ENCODE data around the gene BRD3OS.

Gene BRD3OS

GRCh38 chr9:134024828-134025605, at the start of gene BRD3OS:
TSS of gene BRD3OS (plus strand) at chr9:134025481. CDS start at chr9:134026748, 1,267 bp downstream.
- DNase-seq (ENCODE audit: extremely low spot score): peak; percentile 96
- CTCF ChIA-PET: interaction anchor here (1.2 to 3.5 kb wide), 4 partner anchors 15 to 137 kb away, joined by 3 to 19 read pairs (median 4); no protein-coding TSS in a partner anchor
- POLR2A ChIA-PET: interaction anchor here (0.6 to 0.9 kb wide), 7 partner anchors 59 to 1033 kb away, joined by 3 to 12 read pairs (median 5); no protein-coding TSS in a partner anchor
- TF ChIP-seq CTCF (IDR thresholded peaks at IDR 0.05; ENCODE audit: control extremely low read depth, extremely low read depth, low read depth, missing control alignments): no peak

GRCh38 chr9:133975511-133975910, 49.8 kb upstream of the BRD3OS start:
- POLR2A ChIA-PET: no interaction called here
- TF ChIP-seq CTCF (IDR thresholded peaks at IDR 0.05; ENCODE audit: control extremely low read depth, extremely low read depth, low read depth, missing control alignments): no peak
- DNase-seq (ENCODE audit: extremely low spot score): no peak
- CTCF ChIA-PET: interaction anchor here (0.8 to 5.3 kb wide), 5 partner anchors 13 to 183 kb away, joined by 3 to 25 read pairs (median 3); no protein-coding TSS in a partner anchor

- POLR2A ChIA-PET: no interaction called here
- DNase-seq (ENCODE audit: extremely low spot score): no peak
- no peak for TF ChIP-seq CTCF (IDR thresholded peaks at IDR 0.05; ENCODE audit: control extremely low read depth, extremely low read depth, low read depth, missing control alignments)
Observed at GRCh38 chr9:133976191-133976861, 49.0 kb upstream of the BRD3OS start.

GRCh38 chr9:133976887-133977286, 48.4 kb upstream of the BRD3OS start:
- ChIA-PET CTCF (interaction anchor here (1.1 to 5.3 kb wide), 4 partner anchors 11 to 195 kb away, joined by 3 to 25 read pairs (median 4); no protein-coding TSS in a partner anchor), POLR2A (no interaction called here)
- DNase-seq (ENCODE audit: extremely low spot score): no peak
- TF ChIP-seq CTCF (IDR thresholded peaks at IDR 0.05; ENCODE audit: control extremely low read depth, extremely low read depth, low read depth, missing control alignments): no peak

More at GRCh38 chr9:133976191-133976861, 49.0 kb upstream of the BRD3OS start:
- CTCF ChIA-PET: interaction anchor here (1.0 to 5.3 kb wide), 5 partner anchors 11 to 194 kb away, joined by 3 to 25 read pairs (median 3); no protein-coding TSS in a partner anchor

- ChIA-PET CTCF (interaction anchor here (1.1 to 5.3 kb wide), 4 partner anchors 10 to 195 kb away, joined by 3 to 25 read pairs (median 4); no protein-coding TSS in a partner anchor), POLR2A (no interaction called here)
Observed at GRCh38 chr9:133977421-133978201, 47.7 kb upstream of the BRD3OS start.

More at GRCh38 chr9:133977421-133978201, 47.7 kb upstream of the BRD3OS start:
- TF ChIP-seq CTCF (IDR thresholded peaks at IDR 0.05; ENCODE audit: control extremely low read depth, extremely low read depth, low read depth, missing control alignments): no peak
- no peak for DNase-seq (ENCODE audit: extremely low spot score)
